Measurements from ENCODE around the gene NKX3-2.

The NKX3-2 gene

DNA sequence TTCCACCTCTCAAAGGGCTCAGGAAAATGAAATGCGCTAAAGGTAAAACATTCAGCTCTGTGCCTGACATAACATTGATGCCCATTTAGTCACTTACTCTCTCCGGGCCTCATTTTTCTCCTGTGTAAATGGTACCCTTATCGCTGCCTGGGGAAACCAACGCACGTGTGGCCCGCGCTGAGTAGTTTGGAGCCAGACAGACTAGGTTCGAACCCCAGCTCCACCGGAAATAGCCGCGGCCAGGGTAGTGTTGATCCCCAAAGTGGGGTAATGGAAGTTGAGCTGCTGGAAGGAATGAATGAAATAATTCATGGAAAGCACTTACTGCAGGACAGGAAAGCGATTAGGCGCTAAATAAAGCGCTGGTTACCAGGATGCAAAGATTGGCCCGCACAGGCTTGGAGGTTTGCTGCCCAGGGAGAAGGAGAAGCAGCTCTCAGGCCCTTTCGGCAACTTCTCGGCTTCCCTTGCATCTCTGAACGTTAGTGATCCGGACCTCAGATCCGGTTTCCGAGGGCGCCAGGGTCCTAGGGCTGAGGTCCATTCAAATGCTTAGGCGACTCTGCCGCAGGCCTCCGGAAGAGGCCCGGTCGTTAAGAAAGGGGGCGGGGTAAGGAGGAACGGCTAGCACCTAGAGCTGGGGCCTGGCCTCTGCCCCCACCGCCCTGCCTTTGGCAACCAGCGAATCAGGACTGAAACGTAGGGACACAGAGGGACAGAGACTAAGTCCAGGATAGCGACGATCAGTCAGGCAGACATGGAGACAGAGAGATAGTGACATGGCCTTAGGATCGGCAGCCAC is 13.3 kb downstream of the NKX3-2 start:
- no peak for DNase-seq (ENCODE audit: low read depth)

DNA sequence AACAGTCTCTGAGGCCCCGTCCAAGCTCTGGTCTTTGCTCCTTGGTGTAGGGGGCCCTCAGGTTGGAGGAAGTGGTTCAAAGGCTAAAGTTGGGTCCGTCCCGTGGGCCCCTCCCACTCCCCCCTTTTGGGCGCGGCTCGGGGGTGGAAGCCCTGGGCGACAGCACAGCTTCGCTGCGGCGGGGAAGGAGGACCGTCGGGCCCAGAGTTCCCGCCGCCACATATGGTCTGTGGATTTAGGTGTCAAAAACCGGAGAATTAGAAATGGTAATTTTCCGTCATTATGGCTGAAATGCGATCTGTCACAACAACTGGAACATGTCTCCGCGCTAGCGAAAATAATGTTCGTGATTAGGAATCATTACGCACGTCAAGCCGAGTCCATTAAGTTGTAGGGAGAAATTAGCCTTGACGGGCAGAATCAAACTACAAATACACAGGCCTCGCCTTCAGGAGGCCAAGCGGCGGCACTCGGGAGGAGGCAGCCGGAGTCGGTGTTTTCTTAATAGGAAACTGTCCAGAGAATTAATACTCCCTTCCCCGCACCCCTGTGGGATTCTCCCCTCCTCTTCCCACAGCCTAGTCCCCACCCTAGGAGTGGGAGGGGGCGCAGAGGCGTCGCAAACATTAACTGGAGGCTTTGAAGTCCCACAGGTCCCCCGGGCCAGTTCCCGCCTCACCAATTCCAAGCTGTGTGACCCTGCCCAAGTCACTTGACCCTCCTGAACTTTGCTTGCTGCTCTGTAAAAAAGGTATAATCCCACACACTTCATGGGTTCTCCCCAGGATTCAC is 15.0 kb downstream of the NKX3-2 start:
- DNase-seq (ENCODE audit: low read depth), result no peak

DNA sequence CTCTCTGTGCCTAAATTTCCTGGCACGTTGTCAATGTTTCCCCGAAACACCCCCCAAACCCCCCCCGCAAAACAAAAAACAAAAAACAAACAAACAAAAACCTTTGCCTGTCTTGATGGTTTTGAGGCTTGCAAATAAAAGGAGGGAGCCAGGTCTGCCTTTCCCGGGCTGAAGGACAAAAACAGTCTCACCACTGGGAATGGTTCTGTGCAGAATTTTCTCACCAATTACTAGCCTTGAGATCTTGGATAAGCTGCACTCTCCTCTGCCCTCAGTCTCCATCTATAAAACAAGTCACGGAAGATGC is 15.5 kb downstream of the NKX3-2 start:
- no peak for DNase-seq (ENCODE audit: low read depth)

DNA sequence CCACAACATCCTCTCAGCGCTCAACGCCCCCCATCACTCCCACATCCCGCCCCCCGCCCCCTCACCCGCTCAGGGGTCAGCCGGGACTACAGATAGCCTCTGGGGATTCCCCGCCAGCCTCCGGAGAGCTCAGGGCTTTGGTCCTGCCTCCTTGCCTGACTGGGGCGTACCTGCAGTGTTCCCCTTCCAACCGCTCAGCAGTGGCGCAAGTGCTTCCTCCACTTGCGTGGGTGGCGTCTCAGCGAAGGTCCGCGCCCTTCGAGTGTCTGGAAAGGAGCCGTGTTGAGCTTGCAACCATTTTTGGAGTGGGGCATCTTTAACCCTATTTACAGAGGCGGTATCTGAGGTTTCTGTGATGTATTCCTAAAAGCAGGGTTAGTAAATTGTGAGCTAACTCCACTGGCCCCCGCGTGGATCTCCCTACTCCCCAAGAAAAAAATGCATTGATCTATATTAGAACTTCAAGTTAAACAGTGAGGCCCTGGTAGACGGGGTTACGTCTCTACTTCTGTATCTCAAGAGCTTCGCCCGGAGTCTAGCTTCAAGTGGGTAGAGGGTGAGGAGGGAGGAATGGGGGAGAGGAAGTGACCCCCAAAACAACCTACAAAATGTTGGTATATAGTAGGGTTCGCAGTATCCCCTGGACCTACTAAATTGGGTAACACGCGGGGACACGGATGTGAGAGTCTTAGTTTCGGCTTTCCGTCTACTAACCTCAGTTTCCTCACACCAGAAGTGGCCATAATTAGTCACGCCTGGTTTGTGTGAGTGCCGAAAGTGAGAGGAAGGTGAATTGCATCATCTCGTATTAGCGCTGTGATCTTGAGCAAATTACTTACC is 16.1 kb downstream of the NKX3-2 start:
- no peak for DNase-seq (ENCODE audit: low read depth)

DNA sequence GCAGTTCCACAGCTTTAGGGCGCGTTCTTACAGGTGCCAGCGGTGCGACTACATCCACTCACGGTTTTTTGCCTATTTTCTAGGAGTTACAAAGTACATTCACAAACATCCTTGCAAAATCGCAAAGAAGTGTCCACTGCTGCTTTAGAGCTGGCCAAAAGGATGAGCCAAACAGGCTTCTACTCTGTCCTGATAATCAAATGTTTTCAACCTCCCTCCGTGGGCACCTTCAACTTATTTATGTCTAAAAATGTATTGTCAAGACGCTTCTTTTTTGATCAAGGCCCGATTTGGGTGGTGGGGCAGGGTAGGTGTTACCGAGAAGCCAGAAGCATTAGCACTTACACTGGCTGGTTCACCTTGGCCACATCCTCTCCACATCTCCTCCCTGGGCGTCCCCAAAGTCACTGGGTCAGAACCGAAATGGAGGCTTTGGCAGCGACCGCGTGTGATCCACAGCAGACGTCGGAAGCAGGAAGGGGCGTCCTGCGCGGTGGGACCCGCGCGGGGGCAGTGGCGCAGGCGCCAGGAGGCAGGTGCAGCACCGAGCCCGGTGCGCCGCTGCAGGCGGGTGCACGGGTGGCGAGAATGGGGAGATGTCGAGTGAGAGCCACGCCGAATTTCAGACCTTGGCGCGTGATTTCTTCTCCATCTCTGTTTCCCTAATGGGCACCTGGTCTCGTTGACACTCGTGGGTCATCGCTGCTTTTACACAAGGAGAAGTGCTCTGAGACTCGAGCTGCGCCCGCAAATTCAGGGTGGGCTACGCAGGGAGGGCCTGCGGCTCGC is 16.9 kb downstream of the NKX3-2 start:
- DNase-seq (ENCODE audit: low read depth), result no peak

DNA sequence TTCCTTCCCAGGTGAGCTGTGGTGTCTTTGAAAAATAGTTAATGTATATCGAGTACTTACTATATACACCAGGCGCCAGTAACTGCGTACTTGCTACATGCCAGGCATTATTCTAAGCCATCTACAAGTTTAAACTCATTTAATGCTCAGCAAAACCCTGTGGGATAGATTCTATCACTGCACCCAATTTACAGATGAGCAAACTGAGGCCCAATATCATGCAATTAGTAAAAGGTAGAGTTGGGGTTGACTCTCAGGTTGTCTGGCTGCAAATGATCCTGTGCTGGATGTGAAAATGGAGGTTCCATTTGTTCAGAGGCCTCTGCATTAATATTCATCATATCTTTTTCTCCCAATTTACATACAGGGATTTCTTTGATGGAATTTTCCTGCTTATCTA is 17.6 kb downstream of the NKX3-2 start:
- DNase-seq (ENCODE audit: low read depth), result no peak

DNA sequence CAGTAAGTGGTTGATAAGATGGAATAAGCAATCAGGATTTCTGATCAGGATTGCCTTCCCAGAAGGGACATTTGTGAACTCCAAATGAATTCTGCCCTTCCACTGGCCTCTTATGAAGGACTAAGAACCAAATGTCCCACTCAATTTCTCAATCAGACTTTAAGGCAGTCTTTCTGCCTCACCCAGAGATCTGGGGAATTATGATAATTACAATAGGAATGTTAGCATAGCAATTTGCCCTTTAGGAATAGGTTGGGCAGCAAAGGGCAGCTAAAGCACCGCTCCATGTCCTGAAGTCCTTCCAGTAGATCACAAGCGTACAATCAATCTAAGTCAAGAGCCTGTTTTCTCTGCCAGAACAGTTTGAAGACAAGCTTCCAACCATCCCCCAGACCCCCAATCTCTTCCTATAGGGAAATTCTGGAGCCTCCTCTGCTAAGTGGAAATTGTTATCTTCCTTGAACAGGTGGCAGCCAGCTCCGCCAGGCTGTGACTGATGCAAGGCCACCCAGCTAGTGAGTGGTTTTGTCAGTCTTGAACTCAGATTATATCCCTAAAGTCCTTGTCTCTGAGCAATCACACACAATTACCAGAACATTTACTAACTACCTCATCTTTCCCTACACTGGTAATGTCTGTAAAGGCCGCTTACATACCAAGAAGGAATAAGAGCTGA is 18.6 kb downstream of the NKX3-2 start:
- no peak for DNase-seq (ENCODE audit: low read depth)

DNA sequence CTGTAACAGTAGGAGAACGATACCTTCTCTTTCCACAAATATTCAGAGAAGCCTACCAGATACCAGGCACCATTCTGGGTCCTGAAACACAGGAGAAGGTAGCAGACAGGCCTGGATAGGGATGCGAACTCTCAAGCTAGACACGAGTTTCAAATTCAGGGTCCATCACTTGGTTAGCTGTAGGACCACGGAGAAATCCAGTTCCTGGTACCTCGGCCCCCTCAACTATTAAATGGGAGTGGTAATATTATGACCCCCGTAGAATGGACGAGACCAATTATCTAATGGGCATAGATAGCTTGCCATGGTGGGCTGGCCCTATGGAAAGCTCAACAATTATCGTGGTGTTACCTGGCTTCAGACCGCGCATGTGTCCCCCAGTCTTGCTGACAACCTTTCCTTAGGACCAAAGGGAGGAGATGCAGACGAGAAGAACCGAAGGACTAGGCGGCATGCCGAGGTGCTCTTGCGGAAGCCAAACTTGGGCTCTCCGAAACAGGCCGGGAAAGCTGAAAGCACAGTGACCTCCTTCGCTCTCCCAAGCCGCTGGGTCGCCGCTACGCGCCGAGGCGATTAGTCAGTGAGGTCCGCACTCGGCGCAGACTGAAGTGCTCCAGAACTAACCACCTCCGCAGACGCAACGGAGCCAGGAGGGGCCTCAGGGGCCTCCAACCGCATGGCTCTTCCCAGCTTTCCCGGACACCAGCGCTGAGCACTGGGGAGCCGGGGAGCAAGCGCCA is 19.6 kb downstream of the NKX3-2 start:
- no peak for DNase-seq (ENCODE audit: low read depth)

DNA sequence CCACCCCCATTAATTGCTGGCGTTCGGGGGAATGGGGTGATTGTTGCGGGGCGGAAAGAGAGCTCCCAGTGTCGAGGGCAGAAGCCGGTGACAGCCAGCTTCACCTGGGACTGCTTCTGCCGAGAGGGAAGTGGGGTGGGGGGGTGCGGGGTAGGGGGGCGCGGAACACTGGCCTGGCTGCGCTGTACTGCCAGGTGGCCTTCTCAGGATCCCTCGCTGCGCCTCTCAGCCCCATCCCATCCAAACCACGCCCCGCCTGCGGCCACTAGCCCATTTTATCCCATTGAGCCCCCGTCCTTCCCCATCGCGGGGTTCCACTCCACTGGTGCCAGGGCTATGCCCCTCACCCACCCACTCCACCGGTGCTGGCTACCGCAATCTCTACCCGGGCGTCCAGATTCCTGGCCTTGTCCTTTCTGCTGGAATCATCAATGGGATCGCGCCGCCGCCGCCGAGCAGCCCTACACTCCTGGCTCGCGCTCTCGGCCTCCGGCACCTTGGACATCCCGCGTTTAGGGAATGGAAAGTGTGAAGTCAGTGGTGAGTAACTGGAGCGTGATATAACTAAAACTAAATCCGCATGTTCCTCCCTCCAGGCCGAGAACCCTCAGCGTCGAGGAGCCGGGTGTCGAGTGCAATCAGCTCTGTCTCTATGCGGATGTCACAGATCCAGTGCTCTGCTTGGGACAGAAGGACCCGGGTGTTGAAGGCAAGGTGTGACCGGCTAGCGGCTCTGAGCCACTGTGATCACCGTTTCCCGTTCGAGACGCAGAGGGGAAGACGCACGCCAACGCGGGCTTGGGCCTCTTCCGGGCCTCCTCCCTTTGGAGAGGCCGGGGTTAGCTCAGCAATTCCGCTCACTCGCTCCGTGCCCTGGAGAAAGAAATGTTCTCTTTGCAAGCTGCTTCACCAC is 20.5 kb downstream of the NKX3-2 start:
- DNase-seq (ENCODE audit: low read depth), result no peak

DNA sequence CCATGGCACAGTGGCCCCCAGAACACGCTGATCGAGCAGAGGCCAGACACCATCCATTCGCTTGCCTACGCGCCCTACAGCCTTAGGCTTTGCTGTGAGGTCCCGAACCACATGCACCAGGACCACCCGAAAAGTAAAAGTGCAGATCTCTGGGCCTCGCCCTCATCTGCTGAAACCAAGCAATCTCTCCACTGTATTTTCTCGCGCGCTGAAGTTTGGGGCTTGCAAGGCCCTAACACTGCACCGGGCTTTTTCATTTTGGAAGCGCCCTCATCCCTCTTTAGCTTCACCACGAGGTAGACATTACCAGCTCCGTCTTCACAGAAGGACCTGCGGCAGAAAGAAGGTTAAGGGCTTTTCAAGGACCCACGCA is 21.2 kb downstream of the NKX3-2 start:
- DNase-seq (ENCODE audit: low read depth), result no peak

DNA sequence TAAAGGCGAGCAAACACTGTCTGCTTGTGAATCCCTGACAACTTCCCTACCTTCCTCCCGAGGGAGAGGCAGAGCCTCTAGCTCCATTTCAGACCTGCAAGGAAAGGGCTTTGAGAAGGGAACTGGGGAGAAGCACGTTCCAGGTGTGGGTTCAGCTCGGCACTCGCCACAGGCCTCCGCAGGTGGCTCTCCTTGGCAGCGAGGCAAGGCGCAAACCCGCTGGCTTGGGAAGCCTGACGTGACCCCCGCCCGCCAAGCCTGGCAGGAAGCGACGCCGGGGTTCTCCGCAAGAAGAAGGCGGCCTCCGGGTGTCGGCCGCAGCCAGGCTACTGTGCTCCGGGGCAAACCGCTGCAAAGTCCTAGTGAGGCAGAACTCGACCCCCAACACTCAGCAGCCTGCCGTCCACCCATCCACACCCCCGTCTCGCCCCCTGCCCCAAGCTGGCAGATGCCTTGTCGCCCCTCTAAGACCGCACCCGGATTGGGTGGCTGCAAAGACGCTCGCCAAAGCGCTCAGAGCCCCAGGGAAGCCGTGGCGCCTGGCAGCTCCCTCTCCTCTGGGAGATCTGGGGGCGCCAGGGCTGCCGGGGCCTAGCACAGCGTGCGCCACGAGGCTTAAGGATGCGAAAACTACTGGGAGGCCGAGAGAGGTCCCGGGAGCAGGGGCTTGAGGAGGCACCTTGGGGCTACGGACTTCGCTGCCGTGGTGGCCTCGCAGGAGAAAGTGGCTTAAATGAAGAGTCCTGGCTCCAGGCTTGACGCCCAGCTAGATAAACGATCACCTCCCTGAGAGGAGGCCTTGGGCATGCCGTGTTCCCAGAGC is 21.8 kb downstream of the NKX3-2 start:
- no peak for DNase-seq (ENCODE audit: low read depth)

DNA sequence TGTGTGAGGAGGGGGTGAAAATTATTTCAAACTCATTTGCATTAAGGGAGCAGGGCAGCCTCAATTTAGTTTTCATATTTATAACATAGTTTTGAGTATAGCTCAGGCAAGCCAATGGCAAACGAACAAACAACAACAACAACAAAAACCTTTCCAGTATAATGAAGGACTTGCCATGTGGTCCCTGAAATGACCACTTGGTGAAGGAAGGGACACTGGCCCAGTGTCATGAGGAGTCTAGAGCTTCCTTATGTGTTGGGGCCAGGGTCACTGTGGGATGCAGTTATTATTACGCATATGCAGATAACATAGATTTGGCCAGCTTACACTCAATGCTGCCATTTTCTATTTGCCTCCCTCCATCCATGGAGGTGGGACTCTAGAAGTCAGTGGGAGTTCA is 23.3 kb downstream of the NKX3-2 start:
- DNase-seq (ENCODE audit: low read depth), result no peak

DNA sequence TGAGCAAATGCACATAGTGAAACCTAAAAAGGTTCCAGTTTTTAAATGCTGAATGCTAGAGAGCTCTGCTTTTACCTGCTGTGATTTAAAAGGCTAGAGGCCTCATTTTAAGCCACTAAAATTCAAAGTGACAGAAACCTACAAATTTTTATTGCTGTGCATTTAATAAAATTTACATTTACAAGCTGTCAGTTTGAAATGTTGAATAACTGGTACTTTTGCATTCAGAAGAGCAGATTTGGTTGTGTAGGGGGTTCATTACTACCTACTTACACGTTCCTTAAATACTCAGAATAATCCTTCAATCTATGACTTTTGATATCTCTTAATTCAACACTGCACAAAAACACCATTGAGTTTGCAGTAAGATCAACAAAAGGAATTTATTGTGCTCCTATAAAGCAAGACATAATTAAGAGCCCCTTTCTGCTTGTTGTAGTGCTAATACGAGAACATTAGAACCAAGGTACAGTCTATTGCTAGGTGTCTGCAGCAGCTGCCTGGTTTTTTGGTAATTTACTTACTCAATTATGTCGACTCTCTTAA is 27.9 kb downstream of the NKX3-2 start:
- DNase-seq (ENCODE audit: low read depth), result no peak

DNA sequence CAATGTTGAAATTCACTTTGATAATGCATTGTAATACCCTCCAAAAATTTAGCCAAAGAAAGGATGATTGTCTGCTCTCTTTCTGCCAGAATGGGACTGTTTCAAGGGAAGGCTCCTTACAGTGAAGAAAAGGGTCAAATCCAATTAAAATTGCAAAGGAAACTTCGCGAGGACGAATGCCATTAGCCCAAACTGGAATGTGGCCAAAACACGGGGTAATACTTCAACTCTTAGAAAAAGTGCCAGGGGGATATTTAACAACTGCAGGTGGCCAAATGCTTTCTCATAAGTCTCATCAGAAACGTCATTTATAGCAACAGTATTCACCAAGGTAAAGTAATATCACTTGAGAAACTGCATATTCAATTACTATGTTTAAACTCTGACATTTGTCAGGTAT is 29.0 kb downstream of the NKX3-2 start:
- DNase-seq (ENCODE audit: low read depth), result no peak

DNA sequence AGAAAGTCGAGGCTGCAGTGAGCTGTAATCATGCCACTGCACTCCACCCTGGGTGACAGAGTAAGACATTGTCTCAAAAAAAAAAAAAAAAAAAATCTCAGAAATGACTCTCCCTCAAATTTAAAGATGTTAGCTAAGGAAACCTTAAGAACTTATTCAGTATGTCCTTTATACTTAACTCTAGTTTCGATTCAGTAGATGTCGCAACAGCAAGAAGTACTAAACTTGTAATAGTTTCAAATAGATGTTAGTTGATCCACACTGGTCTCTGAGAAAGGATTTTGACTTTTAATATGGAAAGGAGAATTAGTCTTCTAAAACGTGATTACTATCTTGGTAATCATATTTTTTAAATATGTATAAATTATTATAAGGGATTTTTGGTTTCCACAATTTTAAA is 29.6 kb downstream of the NKX3-2 start:
- DNase-seq (ENCODE audit: low read depth), result no peak

DNA sequence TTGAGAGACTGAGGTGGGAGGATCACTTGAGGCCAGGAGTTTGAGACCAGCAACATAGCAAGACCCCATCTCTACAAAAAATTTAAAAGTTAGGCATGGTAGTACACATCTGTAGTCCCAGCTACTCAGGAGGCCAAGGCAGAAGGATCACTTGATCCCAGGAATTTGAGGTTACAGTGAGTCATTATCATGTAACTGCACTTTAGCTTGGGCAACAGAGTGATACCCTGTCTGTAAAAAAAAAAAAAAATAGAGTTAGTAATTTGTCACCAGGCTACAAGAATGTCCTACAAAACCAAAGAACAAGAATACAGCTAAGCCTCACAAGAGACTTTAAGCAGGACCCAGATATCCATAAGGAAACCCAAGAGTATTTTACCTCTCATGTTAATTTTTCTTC is 33.2 kb downstream of the NKX3-2 start:
- no peak for DNase-seq (ENCODE audit: low read depth)

DNA sequence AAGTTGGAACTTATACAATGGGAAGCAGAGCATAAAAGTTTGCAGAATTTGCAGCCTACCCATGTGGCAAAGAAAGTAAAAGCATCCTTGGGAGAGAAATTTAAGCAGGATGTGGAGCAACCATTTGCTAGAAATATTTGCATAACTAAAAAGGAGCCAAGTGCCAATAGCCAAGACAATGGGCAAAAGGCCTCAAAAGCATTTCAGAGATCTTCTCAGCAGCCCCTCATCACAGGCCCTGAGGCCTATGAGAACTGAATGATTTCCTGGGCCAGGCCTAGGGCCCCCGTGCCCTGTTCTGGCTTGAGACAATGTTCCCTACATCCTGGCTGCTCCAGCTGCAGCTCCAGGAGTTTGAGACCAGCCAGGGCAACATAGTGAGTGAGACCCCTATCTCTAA is 34.9 kb downstream of the NKX3-2 start:
- no peak for DNase-seq (ENCODE audit: low read depth)

DNA sequence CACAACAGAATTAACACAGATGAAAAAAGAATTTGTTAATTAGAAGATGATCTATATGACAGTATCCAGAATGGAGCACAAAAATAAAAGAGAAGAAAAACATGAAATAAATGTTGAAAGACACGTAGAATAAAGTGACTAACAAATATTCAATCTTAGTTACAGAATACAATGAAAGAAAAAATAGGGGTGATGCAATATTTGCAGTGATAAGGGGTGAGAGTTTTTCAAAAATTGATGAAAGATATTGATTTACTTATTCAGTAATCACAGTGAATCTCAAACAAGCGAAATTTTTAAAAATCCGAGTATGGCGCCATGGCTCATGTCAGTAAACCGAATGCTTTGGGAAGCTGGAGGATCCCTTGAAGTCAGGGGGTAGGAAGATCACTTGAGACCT is 39.9 kb downstream of the NKX3-2 start:
- DNase-seq (ENCODE audit: low read depth), result no peak

DNA sequence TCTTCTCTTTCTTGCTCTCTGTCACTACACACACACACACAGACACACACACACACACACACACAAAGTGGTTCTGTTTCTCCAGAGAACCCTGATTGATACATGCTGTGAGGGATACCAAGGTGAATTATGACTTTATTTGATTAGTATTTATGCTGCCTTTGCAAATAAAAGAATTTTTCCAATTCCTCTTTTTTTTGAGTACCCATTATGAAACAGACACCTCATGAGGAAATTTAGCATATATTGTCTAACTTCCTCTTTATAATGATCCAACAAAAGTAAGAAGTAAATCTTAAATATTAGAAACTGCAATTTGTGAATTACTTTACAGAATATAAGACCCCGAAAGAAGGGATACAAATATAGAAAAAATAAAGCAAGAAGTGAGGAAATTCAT is 45.8 kb downstream of the NKX3-2 start:
- no peak for DNase-seq (ENCODE audit: low read depth)
